ENCODE measurements around the gene SLIT3. TPM values are rescaled to one million over a fixed set of nuclear protein-coding genes. Genes with fewer than 3 reads are reported as not detected.

Gene SLIT3
- total RNA-seq, 1 experiment from 2014 or later, result 0.44 TPM

- Histone ChIP-seq H3K4me2 (ENCODE audit: low read length) (no peak overlapping the region), H4K20me1 (ENCODE audit: low read length) (no peaks in the 10 kb centered on the region), H3K36me3 (ENCODE audit: low read depth, low read length) (no peaks in the 10 kb centered on the region), H3K4me3 (ENCODE audit: low read length) (no peak overlapping the region), H3K4me1 (ENCODE audit: insufficient read depth, low read length) (no peaks in the 10 kb centered on the region), H2AFZ (ENCODE audit: low read length) (no peak overlapping the region), H3K9me2 (replicated peaks; ENCODE audit: low read length) (no peaks in the 10 kb centered on the region), H3K9me3 (ENCODE audit: low read length) (no peaks in the 10 kb centered on the region), H3K27ac (ENCODE audit: low read length) (no peak overlapping the region), H3F3A (ENCODE audit: low read length, unreplicated experiment) (no peaks in the 10 kb centered on the region), H3K27me3 (ENCODE audit: low read length) (peaks cover 28% of the 10 kb centered on the region), H3K79me2 (ENCODE audit: low read length) (no peaks in the 10 kb centered on the region), H3K9ac (ENCODE audit: low read length) (no peak overlapping the region)
- DNase-seq, result no peak
- no peak for ATAC-seq
- CTCF ChIA-PET, result no interaction called here
- intact Hi-C loops (cut with micrococcal nuclease), result loop anchor here (10.0 kb wide), 1 partner anchor 1859 kb away; no protein-coding TSS in a partner anchor
- POLR2A ChIA-PET (ENCODE audit: unreplicated experiment), result no interaction called here
- BruUV-seq (replicated peaks), result no TSS peak
- no peak for TF ChIP-seq CTCF (conservative IDR thresholded peaks at IDR 0.05; ENCODE audit: low read depth, low read length)
Observed at GRCh38 chr5:169295306-169295705, 5.6 kb downstream of the SLIT3 start.

- POLR2A ChIA-PET (ENCODE audit: unreplicated experiment), result no interaction called here
Observed at GRCh38 chr5:169294621-169295020, 6.3 kb downstream of the SLIT3 start.

GRCh38 chr5:169291877-169292276 is 9.1 kb downstream of the SLIT3 start:
- intact Hi-C loops (cut with micrococcal nuclease), result loop anchor here (10.0 kb wide), 1 partner anchor 1863 kb away; no protein-coding TSS in a partner anchor
- peaks cover 7% of the 10 kb centered on the region; the same call in 1 of the 2 replicates for H3K27me3 ChIP-seq (ENCODE audit: low read length)
- TF ChIP-seq CTCF (conservative IDR thresholded peaks at IDR 0.05; ENCODE audit: low read depth, low read length), result no peak
- TF ChIP-seq EZH2phosphoT487 (IDR thresholded peaks at IDR 0.05; ENCODE audit: borderline replicate concordance, low read length), result no peak
- no peak for TF ChIP-seq EZH2 (IDR thresholded peaks at IDR 0.05; ENCODE audit: low read length, unreplicated experiment)
- H3K4me2 ChIP-seq (ENCODE audit: low read length), result no peak overlapping the region
- CTCF ChIA-PET, result no interaction called here
- no TSS peak for BruUV-seq (replicated peaks)
- H4K20me1 ChIP-seq (ENCODE audit: low read length), result no peaks in the 10 kb centered on the region
- no peaks in the 10 kb centered on the region for H3K4me1 ChIP-seq (ENCODE audit: insufficient read depth, low read length)
- no peaks in the 10 kb centered on the region for H3K36me3 ChIP-seq (ENCODE audit: low read depth, low read length)
- H3K79me2 ChIP-seq (ENCODE audit: low read length), result no peaks in the 10 kb centered on the region
- no peaks in the 10 kb centered on the region for H3F3A ChIP-seq (ENCODE audit: low read length, unreplicated experiment)
- ATAC-seq, result no peak
- no peak overlapping the region for H2AFZ ChIP-seq (ENCODE audit: low read length)
- no peak overlapping the region for H3K9ac ChIP-seq (ENCODE audit: low read length)
- H3K9me3 ChIP-seq (ENCODE audit: low read length), result no peaks in the 10 kb centered on the region
- no peak overlapping the region for H3K27ac ChIP-seq (ENCODE audit: low read length)
- no peak overlapping the region for H3K4me3 ChIP-seq (ENCODE audit: low read length)
- DNase-seq, result no peak
- H3K9me2 ChIP-seq (replicated peaks; ENCODE audit: low read length), result no peaks in the 10 kb centered on the region
- POLR2A ChIA-PET (ENCODE audit: unreplicated experiment), result no interaction called here

More at GRCh38 chr5:169294621-169295020, 6.3 kb downstream of the SLIT3 start:
- ATAC-seq, result no peak
- Histone ChIP-seq H3K27me3 (ENCODE audit: low read length) (peaks cover 22% of the 10 kb centered on the region), H3K4me1 (ENCODE audit: insufficient read depth, low read length) (no peaks in the 10 kb centered on the region), H3K36me3 (ENCODE audit: low read depth, low read length) (no peaks in the 10 kb centered on the region), H3K9ac (ENCODE audit: low read length) (no peak overlapping the region), H3K9me3 (ENCODE audit: low read length) (no peaks in the 10 kb centered on the region), H3F3A (ENCODE audit: low read length, unreplicated experiment) (no peaks in the 10 kb centered on the region), H3K4me3 (ENCODE audit: low read length) (no peak overlapping the region), H3K9me2 (replicated peaks; ENCODE audit: low read length) (no peaks in the 10 kb centered on the region), H2AFZ (ENCODE audit: low read length) (no peak overlapping the region), H3K4me2 (ENCODE audit: low read length) (no peak overlapping the region), H4K20me1 (ENCODE audit: low read length) (no peaks in the 10 kb centered on the region), H3K79me2 (ENCODE audit: low read length) (no peaks in the 10 kb centered on the region), H3K27ac (ENCODE audit: low read length) (no peak overlapping the region)
- DNase-seq, result no peak
- intact Hi-C loops (cut with micrococcal nuclease), result loop anchor here (10.0 kb wide), 1 partner anchor 1860 kb away; no protein-coding TSS in a partner anchor
- BruUV-seq (replicated peaks), result no TSS peak
- TF ChIP-seq EZH2 (IDR thresholded peaks at IDR 0.05; ENCODE audit: low read length, unreplicated experiment) (no peak), EZH2phosphoT487 (IDR thresholded peaks at IDR 0.05; ENCODE audit: borderline replicate concordance, low read length) (no peak), CTCF (conservative IDR thresholded peaks at IDR 0.05; ENCODE audit: low read depth, low read length) (no peak)
- CTCF ChIA-PET, result no interaction called here

All from PC-3 (cell line).